NB4 (cell line): ENCODE data around the gene HEMGN.

Source experiments
- DNase-seq: peaks from one replicate; pipeline ENCODE4 v3.0.0; 2010; ENCODE audit warnings: low read depth
- H3K4me3 ChIP-seq: one replicate; pipeline ENCODE4 v1.5.1; 2011; ENCODE audit warnings: mild to moderate bottlenecking, low read depth, low read length, moderate library complexity
- MYC ChIP-seq: IDR thresholded peaks from 2 replicates; pipeline ENCODE4 v1.6.1; 2011; ENCODE audit warnings: low read depth, low read length
- POLR2A ChIP-seq: IDR thresholded peaks from 2 replicates; pipeline ENCODE4 v1.6.1; 2011; ENCODE audit warnings: mild to moderate bottlenecking; ENCODE audit not compliant: insufficient read length; ENCODE audit errors: extremely low read depth
- TF ChIP-seq, protein P1 (sequence below): IDR thresholded peaks from 2 replicates; pipeline ENCODE4 v1.6.1; 2011; ENCODE audit warnings: low read depth, low read length
- TF ChIP-seq, protein P2 (sequence below): IDR thresholded peaks from one replicate; pipeline ENCODE4 v1.5.1; 2012; ENCODE audit warnings: low read depth, low read length

The HEMGN gene, protein sequence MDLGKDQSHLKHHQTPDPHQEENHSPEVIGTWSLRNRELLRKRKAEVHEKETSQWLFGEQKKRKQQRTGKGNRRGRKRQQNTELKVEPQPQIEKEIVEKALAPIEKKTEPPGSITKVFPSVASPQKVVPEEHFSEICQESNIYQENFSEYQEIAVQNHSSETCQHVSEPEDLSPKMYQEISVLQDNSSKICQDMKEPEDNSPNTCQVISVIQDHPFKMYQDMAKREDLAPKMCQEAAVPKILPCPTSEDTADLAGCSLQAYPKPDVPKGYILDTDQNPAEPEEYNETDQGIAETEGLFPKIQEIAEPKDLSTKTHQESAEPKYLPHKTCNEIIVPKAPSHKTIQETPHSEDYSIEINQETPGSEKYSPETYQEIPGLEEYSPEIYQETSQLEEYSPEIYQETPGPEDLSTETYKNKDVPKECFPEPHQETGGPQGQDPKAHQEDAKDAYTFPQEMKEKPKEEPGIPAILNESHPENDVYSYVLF

DNA sequence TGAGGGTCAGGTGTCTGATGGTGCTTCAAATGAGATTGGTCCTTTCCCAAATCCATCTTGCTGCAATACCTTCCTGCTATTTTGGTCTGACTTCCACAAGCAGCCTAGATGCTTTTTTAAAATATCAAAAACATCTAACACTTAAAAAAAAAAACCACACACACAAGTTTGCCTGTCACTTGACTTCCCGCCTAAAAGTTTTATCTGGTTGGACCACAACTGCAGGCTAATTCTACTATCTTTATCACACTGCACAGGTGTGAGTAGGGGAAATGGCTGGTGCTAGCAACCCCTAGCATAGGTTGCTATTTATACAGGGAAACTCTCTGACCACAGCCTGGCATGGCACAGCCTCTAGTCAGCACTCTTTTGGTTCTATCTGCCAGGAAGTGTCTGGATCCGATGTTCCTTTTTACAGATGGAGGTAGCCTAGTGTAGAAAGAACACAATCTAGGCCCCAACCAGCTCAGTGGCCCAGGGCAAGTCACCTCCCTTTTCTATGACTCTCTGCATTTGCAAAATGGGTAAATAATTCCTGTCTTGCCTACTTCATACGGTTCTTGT is at the start of gene HEMGN:
TSS of gene HEMGN (minus strand) at position 92 of the 564 bp plus-strand sequence. CDS start at position 56, 36 bp downstream.
- TF ChIP-seq POLR2A, result no peak
- TF ChIP-seq, protein P1, sequence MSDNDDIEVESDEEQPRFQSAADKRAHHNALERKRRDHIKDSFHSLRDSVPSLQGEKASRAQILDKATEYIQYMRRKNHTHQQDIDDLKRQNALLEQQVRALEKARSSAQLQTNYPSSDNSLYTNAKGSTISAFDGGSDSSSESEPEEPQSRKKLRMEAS, result no peak
- TF ChIP-seq, protein P2, sequence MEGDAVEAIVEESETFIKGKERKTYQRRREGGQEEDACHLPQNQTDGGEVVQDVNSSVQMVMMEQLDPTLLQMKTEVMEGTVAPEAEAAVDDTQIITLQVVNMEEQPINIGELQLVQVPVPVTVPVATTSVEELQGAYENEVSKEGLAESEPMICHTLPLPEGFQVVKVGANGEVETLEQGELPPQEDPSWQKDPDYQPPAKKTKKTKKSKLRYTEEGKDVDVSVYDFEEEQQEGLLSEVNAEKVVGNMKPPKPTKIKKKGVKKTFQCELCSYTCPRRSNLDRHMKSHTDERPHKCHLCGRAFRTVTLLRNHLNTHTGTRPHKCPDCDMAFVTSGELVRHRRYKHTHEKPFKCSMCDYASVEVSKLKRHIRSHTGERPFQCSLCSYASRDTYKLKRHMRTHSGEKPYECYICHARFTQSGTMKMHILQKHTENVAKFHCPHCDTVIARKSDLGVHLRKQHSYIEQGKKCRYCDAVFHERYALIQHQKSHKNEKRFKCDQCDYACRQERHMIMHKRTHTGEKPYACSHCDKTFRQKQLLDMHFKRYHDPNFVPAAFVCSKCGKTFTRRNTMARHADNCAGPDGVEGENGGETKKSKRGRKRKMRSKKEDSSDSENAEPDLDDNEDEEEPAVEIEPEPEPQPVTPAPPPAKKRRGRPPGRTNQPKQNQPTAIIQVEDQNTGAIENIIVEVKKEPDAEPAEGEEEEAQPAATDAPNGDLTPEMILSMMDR, result no peak
- DNase-seq, result no peak
- no peak within 1 kb of the TSS for H3K4me3 ChIP-seq

DNA sequence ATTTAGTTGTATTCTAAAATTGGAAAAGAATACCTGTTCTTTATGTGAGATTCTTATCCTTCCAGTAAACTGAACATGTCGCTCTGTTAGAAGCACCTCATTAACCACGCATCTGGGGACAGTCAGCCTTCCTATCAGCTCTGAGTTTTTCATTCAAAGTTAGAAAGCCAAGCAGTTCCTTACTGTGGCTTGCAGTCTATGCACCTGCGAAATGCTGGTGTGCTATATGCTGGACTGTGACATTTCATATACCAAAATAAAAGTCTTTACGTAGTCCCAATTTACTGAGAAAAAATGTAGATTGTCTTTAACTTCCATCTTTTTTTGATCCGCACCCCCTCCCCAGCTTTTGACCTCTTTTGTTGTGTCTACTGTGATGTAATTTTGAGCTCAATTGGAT is 49.5 kb upstream of the HEMGN start:
- TF ChIP-seq, protein P2, result no peak
- TF ChIP-seq MYC (no peak), POLR2A (no peak)
- TF ChIP-seq, protein P1, result no peak
- peak overlapping the region; percentile 90 for H3K4me3 ChIP-seq
- DNase-seq, result peak; percentile 25

DNA sequence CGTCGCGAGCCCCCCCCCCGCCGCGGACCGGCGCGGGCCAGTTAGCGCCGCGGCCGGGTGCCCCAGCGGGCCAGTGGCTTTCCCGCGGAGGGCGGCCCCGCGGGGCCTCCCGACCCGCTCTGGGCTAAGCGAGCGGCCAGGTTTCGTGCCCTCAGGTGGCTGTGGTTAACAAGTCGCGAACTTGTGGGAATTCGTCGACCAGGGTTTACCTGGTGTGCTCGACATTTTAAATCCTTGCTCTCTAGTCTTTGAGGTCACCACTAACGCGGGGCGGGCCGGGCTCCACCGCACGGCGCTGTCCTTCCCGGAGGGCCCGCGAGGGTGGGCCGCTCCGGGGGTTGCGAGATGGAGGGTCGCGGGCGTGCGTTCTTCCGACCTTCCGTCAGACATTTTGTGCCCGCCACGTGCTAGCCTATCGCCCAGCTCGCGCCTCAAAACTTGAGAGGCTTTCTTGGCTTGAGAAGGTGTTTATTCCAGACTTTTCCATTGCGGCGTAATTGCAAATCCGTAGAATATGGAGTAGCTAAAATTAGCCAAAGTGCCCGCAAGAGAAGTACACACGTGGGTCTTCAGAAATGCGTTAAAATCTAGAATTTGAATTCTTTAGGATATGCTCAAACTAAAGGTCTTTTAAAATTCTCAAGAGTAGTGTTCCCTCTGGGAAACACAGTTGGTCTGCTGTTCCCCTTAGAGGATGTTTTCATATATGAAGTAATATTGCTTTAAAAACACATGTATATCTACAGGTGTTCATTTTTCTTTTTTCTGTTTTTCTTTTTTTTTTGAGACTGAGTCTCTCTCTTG is 47.3 kb upstream of the HEMGN start:
- H3K4me3 ChIP-seq, result peak overlapping the region; percentile 90
- TF ChIP-seq POLR2A (no peak), MYC (peak; percentile 98)
- TF ChIP-seq, protein P2, result no peak
- TF ChIP-seq, protein P1, result peak; percentile 94
- peak; percentile 70 for DNase-seq

DNA sequence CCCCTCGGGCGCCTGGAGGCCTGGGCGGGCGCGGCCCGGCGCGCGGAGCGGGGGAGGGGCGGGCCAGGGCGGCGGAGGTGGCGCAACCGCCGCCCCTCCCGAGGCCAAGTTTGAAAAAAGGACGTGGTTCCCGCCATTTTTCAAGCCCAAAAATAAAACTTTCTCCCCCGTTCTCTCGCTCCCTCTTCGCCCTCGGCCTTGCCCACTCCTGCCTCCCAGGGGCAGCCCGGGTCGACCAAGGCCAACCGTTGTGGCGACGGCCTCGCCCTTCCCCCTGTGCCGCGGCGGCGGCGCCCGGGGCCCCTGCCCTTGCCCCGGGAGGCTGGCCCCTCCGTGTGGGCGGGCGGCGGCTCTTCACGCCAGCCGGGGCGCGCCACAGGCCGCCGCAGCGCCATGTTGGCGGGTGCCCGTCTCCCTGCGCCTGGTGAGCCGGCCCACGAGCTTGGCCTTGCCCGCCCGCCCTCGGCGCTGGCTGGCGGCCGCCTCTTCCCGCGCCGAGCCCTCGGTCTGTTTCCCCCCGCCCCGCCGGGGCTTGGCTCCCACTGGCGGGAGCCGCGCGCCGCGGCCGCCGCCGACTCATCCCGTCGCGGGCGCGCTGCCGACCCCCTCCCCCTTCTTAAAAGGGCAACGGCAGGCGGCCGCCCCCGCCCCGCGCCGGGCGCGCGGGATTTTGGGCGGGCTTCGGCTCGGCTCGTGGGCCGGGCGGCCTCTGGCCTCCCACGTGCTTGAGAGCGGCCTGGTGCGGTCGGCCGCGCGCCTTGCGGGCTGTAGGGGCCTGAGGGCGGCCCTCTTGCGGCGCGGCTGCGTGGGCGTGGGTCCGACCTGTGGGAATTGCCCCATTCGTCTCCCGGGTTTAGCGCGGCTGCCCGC is 46.5 kb upstream of the HEMGN start:
- DNase-seq, result peak; percentile 86
- peak overlapping the region; percentile 90 for H3K4me3 ChIP-seq
- TF ChIP-seq, protein P1, result peak; percentile 81
- TF ChIP-seq, protein P2, result no peak
- TF ChIP-seq POLR2A (no peak), MYC (peak; percentile 87)

DNA sequence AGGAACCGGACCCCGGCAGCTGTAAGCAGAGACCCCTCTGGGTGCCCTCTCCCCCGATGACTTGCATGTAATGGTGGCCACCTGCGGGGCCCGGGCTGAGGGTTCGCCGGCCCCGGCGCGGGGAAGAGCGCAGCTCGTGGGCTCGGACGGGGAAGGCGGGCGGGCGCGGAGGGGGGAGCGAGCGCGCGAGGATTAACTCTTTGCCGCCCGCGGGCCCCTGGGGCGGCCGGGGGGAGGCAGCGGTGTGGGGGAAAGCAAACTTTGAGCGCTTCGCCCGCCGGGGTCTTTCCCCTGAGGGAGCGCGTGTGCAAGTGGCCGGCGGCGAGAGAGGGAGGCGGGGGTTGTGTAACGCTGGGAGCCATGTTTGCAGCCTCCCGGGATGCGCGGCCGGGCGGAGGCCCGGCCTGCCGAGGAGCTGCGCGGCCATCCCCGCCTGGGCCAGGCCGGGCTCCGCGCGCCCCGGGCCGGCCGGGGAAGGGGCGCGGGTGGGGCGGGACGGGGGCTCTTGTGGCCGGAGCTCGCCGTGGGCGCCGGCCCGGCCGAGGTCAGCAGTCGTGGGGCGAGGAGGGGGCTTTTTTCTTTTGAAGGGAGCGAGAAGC is 45.7 kb upstream of the HEMGN start:
- TF ChIP-seq, protein P2, result no peak
- no peak for TF ChIP-seq POLR2A
- no peak; the same call in 1 of the 2 replicates for TF ChIP-seq MYC
- TF ChIP-seq, protein P1, result no peak
- DNase-seq, result peak; percentile 62

More for the DNA sequence above, 45.7 kb upstream of the HEMGN start:
- H3K4me3 ChIP-seq, result peak overlapping the region; percentile 72
